ENCODE data around the gene MYL12B.

GRCh38 chr18:3225588-3225987 lies 36.3 kb upstream of the MYL12B start:
- TF ChIP-seq CTCF (IDR thresholded peaks at IDR 0.05), result no peak
- no peak for TF ChIP-seq ZFX (IDR thresholded peaks at IDR 0.05; ENCODE audit: borderline replicate concordance)

All from 22Rv1 (cell line).